HepG2 (cell line): ENCODE data around the gene NUP133. TPM values are rescaled to one million over a fixed set of nuclear protein-coding genes. Genes with fewer than 3 reads are reported as not detected.

Source experiments
- ATAC-seq: fragments of 200-7000 bp; cut with Tn5 transposase; 3 replicates; pipeline ENCODE4 v1.9.1; 2020; ENCODE audit warnings: mild to moderate bottlenecking, moderate library complexity
- BruUV-seq: library from RNA; stranded (reverse); fragments of 400-500 nt; replicated peaks from 2 replicates; lab custom pipeline; 2021; lab: Mats Ljungman, UMichigan
- CTCF ChIA-PET: fragments of 300-600 bp; formaldehyde crosslinking; extraction: SDS; loops from one replicate; lab custom pipeline; 2021; ENCODE audit warnings: low total read pairs, inconsistent platforms, low intra/inter-chr PET ratio; lab: Yijun Ruan, JAX
- POLR2A ChIA-PET: fragments of 350-600 bp; sonication (Branson Sonifier 250); formaldehyde crosslinking; loops from one replicate; lab custom pipeline; 2020; ENCODE audit warnings: antibody characterized with exemption, inconsistent platforms; lab: Yijun Ruan, JAX
- DNase-seq: peaks from one replicate; pipeline ENCODE4 v3.0.0-alpha.2; 2015; ENCODE audit warnings: low spot score
- FAIRE-seq: peaks from 3 replicates; lab custom pipeline; 2011; peaks lifted over from hg19 to GRCh38; lab: Jason Lieb, UNC
- H2AFZ ChIP-seq: one replicate; pipeline ENCODE4 v1.6.1; 2011; ENCODE audit warnings: low read length, inconsistent platforms
- H3K27ac ChIP-seq: fragments of 300-600 bp; 3 replicates; pipeline ENCODE4 v1.8.0; 2011; ENCODE audit warnings: mixed run types, mild to moderate bottlenecking, mixed read lengths, low read length, inconsistent platforms; ENCODE audit not compliant: insufficient read depth; ENCODE audit errors: extremely low read length
- H3K27me3 ChIP-seq, 2 experiments: fragments of 200-600 bp in 1 of 2; 2 replicates in 1 of 2; 3 replicates in 1 of 2; pipeline versions ENCODE4 v1.6.0 to v1.8.0; 2011; ENCODE audit warnings: low read length in 2 of 2, mild to moderate bottlenecking in 2 of 2, moderate library complexity in 2 of 2, inconsistent platforms in 1 of 2; ENCODE audit not compliant: insufficient read depth in 2 of 2, control insufficient read depth in 1 of 2
- H3K36me3 ChIP-seq, 2 experiments: fragments of 200-600 bp in 1 of 2; replicated peaks in 1 of 2; 2 replicates in 1 of 2; 3 replicates in 1 of 2; pipeline versions ENCODE4 v1.5.1 to v1.8.0; 2011; ENCODE audit warnings: low read length in 2 of 2, inconsistent platforms in 1 of 2; ENCODE audit not compliant: insufficient read depth in 2 of 2, control insufficient read depth in 1 of 2
- H3K4me1 ChIP-seq: 2 replicates; pipeline ENCODE4 v1.5.1; 2012; ENCODE audit warnings: low read length, inconsistent platforms; ENCODE audit not compliant: insufficient read depth
- H3K4me2 ChIP-seq: 2 replicates; pipeline ENCODE4 v1.6.0; 2011; ENCODE audit warnings: low read depth, low read length, inconsistent platforms
- H3K4me3 ChIP-seq, 3 experiments: fragments of 200-600 bp in 1 of 3; sonication (generic), shearing (Covaris generic) in 1 of 3; replicated peaks in 1 of 3; 2 replicates each; pipeline ENCODE4 v1.5.1; 2011 to 2016; ENCODE audit warnings: low read length in 3 of 3, inconsistent platforms in 2 of 3, low read depth in 2 of 3, mild to moderate bottlenecking in 2 of 3, control low read depth in 1 of 3, mixed read lengths in 1 of 3; ENCODE audit not compliant: insufficient read depth in 1 of 3
- H3K79me2 ChIP-seq: one replicate; pipeline ENCODE4 v1.6.1; 2011; ENCODE audit warnings: low read length, inconsistent platforms; ENCODE audit not compliant: insufficient read depth
- H3K9ac ChIP-seq: 2 replicates; pipeline ENCODE4 v1.6.0; 2011; ENCODE audit warnings: mild to moderate bottlenecking, low read depth, low read length, inconsistent platforms; ENCODE audit not compliant: insufficient read depth
- H3K9me3 ChIP-seq: 2 replicates; pipeline ENCODE4 v1.5.1; 2012; ENCODE audit warnings: mild to moderate bottlenecking, low read length
- H4K20me1 ChIP-seq: 2 replicates; pipeline ENCODE4 v1.6.0; 2011; ENCODE audit warnings: inconsistent platforms, mild to moderate bottlenecking, low read length, moderate library complexity; ENCODE audit not compliant: insufficient read depth
- MAFF ChIP-seq: IDR thresholded peaks from 2 replicates; pipeline ENCODE4 v1.6.1; 2011; ENCODE audit warnings: low read depth, low read length, improper control_type of control experiment
- MAFK ChIP-seq, 2 experiments: IDR thresholded peaks in 1 of 2; conservative IDR thresholded peaks in 1 of 2; 2 replicates each; pipeline ENCODE4 v1.6.1; 2011; ENCODE audit warnings: improper control_type of control experiment in 2 of 2, low read length in 2 of 2
- WGBS: methylation state at CpG from one replicate; pipeline ENCODE4 v1.1.6; 2017; ENCODE audit warnings: low lambda C conversion rate; 5-methylcytosine and 5-hydroxymethylcytosine counted together
- in situ Hi-C: cut with HindIII; loops from 2 replicates; pipeline ENCODE4 v1.10.0; 2017; ENCODE audit warnings: low pct_unique_long_range_greater_than_20kb; ENCODE audit not compliant: extremely low pct_ligation_motif_present
- intact Hi-C: fragments of 100-400 bp; cut with micrococcal nuclease; formaldehyde crosslinking; loops from one replicate; pipeline ENCODE4 v1.10.0; 2022; ENCODE audit not compliant: unreplicated experiment
- polyA plus RNA-seq, 8 experiments: library from polyadenylated mRNA; depleted of rRNA in 3 of 8; stranded (reverse) in 7 of 8; unstranded in 1 of 8; fragments of >200 nt; fragmentation: Illumina TruSeq in 4 of 8; extraction: Trizol in 4 of 8; gene quantifications; 2 replicates each; pipeline versions ENCODE4 v1.2.1 to v1.2.3, GENCODE V29; 2011 to 2016; ENCODE audit warnings: low read depth in 4 of 8, missing spikeins in 1 of 8, mixed read lengths in 1 of 8; ENCODE audit not compliant: insufficient read depth in 1 of 8
- total RNA-seq, 5 experiments: library from RNA; depleted of rRNA; stranded (reverse); fragments of >200 nt; fragmentation: Illumina TruSeq; extraction: Trizol; gene quantifications; 2 replicates each; pipeline ENCODE4 v1.2.3, GENCODE V29; 2016; ENCODE audit warnings: low read depth in 1 of 5
- TF ChIP-seq, protein P1 (sequence below): sonication (generic); formaldehyde crosslinking; IDR thresholded peaks from 2 replicates; pipeline ENCODE4 v1.5.1; 2020; ENCODE audit warnings: mild to moderate bottlenecking, missing genetic modification reagents

Gene NUP133
- total and polyA plus RNA-seq, 2 of the 13 experiments (the other 11 are each of a cell fraction or from before 2014, with no cell fraction given) = 17.7 to 45.6 TPM

DNA sequence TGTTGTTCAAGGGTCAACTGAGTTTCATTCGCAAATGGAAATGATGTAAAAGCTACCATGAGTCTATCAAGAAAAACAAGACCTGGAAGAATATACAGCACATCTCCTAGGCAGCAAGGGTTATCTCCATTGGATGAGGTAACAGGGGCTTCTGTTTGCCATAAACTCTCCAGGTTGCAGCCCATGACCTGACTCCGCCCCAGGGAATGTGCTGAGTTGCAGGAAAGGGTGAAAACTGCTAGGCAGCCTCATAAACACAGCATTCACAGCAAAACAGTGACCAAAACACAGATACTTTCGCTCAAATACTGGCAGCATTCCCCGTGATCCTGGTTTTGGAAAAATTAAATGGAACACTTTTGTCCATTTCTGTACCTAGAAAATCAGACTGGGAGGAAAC lies 54.1 kb downstream of the NUP133 start:
- no peak overlapping the region for H3K27ac ChIP-seq
- no peaks in the 10 kb centered on the region for H3K4me1 ChIP-seq
- H3K4me2 ChIP-seq = no peak overlapping the region
- H3K9me3 ChIP-seq = no peaks in the 10 kb centered on the region
- no peak for FAIRE-seq
- WGBS = 98% methylated on average over 4 of the region's 4 CpGs
- no peak overlapping the region for H2AFZ ChIP-seq
- DNase-seq = no peak
- H3K79me2 ChIP-seq = no peaks in the 10 kb centered on the region
- no peaks in the 10 kb centered on the region for H3K27me3 ChIP-seq
- CTCF ChIA-PET = interaction anchor here (2.2 kb wide), 1 partner anchor 196 kb away, joined by 11 read pairs; no protein-coding TSS in a partner anchor
- no peak overlapping the region for H3K4me3 ChIP-seq
- no peak for ATAC-seq
- intact Hi-C loops = no loop called here
- in situ Hi-C loops = no loop called here
- peaks cover 5 to 11% of the 10 kb centered on the region in 2 experiments for H3K36me3 ChIP-seq
- TF ChIP-seq, protein P1, sequence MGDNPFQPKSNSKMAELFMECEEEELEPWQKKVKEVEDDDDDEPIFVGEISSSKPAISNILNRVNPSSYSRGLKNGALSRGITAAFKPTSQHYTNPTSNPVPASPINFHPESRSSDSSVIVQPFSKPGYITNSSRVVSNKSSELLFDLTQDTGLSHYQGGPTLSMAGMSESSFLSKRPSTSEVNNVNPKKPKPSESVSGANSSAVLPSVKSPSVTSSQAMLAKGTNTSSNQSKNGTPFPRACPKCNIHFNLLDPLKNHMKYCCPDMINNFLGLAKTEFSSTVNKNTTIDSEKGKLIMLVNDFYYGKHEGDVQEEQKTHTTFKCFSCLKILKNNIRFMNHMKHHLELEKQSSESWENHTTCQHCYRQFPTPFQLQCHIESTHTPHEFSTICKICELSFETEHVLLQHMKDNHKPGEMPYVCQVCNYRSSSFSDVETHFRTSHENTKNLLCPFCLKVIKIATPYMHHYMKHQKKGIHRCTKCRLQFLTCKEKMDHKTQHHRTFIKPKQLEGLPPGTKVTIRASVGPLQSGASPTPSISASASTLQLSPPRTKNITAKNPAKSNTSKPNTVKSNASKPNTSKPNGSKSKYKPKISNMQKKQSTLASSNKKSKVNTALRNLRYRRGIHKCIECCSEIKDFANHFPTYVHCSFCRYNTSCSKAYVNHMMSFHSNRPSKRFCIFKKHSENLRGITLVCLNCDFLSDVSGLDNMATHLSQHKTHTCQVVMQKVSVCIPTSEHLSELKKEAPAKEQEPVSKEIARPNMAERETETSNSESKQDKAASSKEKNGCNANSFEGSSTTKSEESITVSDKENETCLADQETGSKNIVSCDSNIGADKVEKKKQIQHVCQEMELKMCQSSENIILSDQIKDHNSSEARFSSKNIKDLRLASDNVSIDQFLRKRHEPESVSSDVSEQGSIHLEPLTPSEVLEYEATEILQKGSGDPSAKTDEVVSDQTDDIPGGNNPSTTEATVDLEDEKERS (CRISPR knock-in tag) = no peak
- peak; percentile 44; the same call in 1 of the 2 replicates for TF ChIP-seq MAFF
- peak; percentile 35 to 44; a peak in 2 of 4 replicates for TF ChIP-seq MAFK (conservative IDR thresholded peaks at IDR 0.05 in 1 of 2, IDR thresholded peaks at IDR 0.05 in 1 of 2; ENCODE audit: low read length in 2 of 2)
- TF ChIP-seq, all 625 proteins: peak for 2
- H3K9ac ChIP-seq = no peak overlapping the region
- no TSS peak for BruUV-seq
- POLR2A ChIA-PET = no interaction called here
- H4K20me1 ChIP-seq = no peaks in the 10 kb centered on the region; the same call in 1 of the 2 replicates
